Neural cell (in vitro differentiated cells): Measurements from ENCODE around the gene MRPS12. TPM values are rescaled to one million over a fixed set of nuclear protein-coding genes. Genes with fewer than 3 reads are reported as not detected.

Experiments used
- H2AFZ ChIP-seq: fragments of 200-600, 300-800 bp; sonication (generic), shearing (Covaris generic); 2 replicates; pipeline ENCODE4 v1.6.0; 2014; ENCODE audit warnings: low read depth, mild to moderate bottlenecking, antibody characterized with exemption, low read length, moderate library complexity
- H3F3A ChIP-seq: fragments of 200-600 bp; shearing (Covaris generic); 2 replicates; pipeline ENCODE4 v1.6.1; 2016; ENCODE audit warnings: mild to moderate bottlenecking, moderate library complexity, mixed read lengths, antibody characterized with exemption, low read length; ENCODE audit not compliant: insufficient read depth, poor library complexity, severe bottlenecking
- H3K27ac ChIP-seq: fragments of 200-600, 300-800 bp; sonication (generic), shearing (Covaris generic); 2 replicates; pipeline ENCODE4 v1.5.1; 2014; ENCODE audit warnings: mild to moderate bottlenecking, low read length, moderate library complexity
- H3K27me3 ChIP-seq: fragments of 300-800, 200-600 bp; sonication (generic), shearing (Covaris generic); 2 replicates; pipeline ENCODE4 v1.6.0; 2014; ENCODE audit warnings: mild to moderate bottlenecking, low read depth, low read length, moderate library complexity; ENCODE audit not compliant: insufficient read depth
- H3K36me3 ChIP-seq: fragments of 300-800, 200-600 bp; sonication (generic), shearing (Covaris generic); 2 replicates; pipeline ENCODE4 v1.5.1; 2014; ENCODE audit warnings: mild to moderate bottlenecking, antibody characterized with exemption, low read length, moderate library complexity; ENCODE audit not compliant: insufficient read depth
- H3K4me2 ChIP-seq: fragments of 300-800, 200-600 bp; sonication (generic), shearing (Covaris generic); 2 replicates; pipeline ENCODE4 v1.6.0; 2014; ENCODE audit warnings: mild to moderate bottlenecking, low read length
- H3K4me3 ChIP-seq: fragments of 300-800, 200-600 bp; sonication (generic), shearing (Covaris generic); 2 replicates; pipeline ENCODE4 v1.5.1; 2014; ENCODE audit warnings: mild to moderate bottlenecking, low read length, moderate library complexity
- H3K79me2 ChIP-seq: fragments of 200-600 bp; shearing (Covaris generic); replicated peaks from 2 replicates; pipeline ENCODE4 v1.6.0; 2014; ENCODE audit warnings: mild to moderate bottlenecking, low read length, moderate library complexity; ENCODE audit not compliant: insufficient read depth
- H3K9ac ChIP-seq: fragments of 300-800, 200-600 bp; sonication (generic), shearing (Covaris generic); 2 replicates; pipeline ENCODE4 v1.6.1; 2016; ENCODE audit warnings: mild to moderate bottlenecking, low read length, mixed read lengths
- H3K9me2 ChIP-seq: fragments of 200-600 bp; shearing (Covaris generic); 2 replicates; pipeline ENCODE4 v1.6.1; 2016; ENCODE audit warnings: mild to moderate bottlenecking, low read length, mixed read lengths; ENCODE audit not compliant: insufficient read depth
- H3K9me3 ChIP-seq: fragments of 200-600, 300-800 bp; sonication (generic), shearing (Covaris generic); 2 replicates; pipeline ENCODE4 v1.6.1; 2016; ENCODE audit warnings: mild to moderate bottlenecking, mixed run types, low read length, moderate library complexity, mixed read lengths
- H4K20me1 ChIP-seq: fragments of 200-600 bp; shearing (Covaris generic); 2 replicates; pipeline ENCODE4 v1.6.1; 2016; ENCODE audit warnings: mild to moderate bottlenecking, mixed run types; ENCODE audit not compliant: insufficient read depth
- CTCF ChIP-seq: fragments of 450-650 bp; IDR thresholded peaks from 2 replicates; pipeline ENCODE4 v1.5.1; 2014; ENCODE audit warnings: antibody characterized with exemption, mild to moderate bottlenecking, moderate library complexity; ENCODE audit not compliant: poor library complexity, severe bottlenecking
- EP300 ChIP-seq: fragments of 450-650 bp; conservative IDR thresholded peaks from 2 replicates; pipeline ENCODE4 v1.6.1; 2014; ENCODE audit warnings: antibody characterized with exemption, mild to moderate bottlenecking, moderate library complexity; ENCODE audit not compliant: poor library complexity, severe bottlenecking
- EZH2 ChIP-seq: fragments of 200-600, 300-800 bp; shearing (Covaris generic), sonication (generic); IDR thresholded peaks from 2 replicates; pipeline ENCODE4 v1.6.1; 2014; ENCODE audit warnings: antibody characterized with exemption, low read length, borderline replicate concordance, mild to moderate bottlenecking; ENCODE audit not compliant: insufficient read depth, poor library complexity, severe bottlenecking
- MXI1 ChIP-seq: fragments of 450-650 bp; conservative IDR thresholded peaks from 2 replicates; pipeline ENCODE4 v1.6.1; 2014; ENCODE audit warnings: antibody characterized with exemption, mild to moderate bottlenecking; ENCODE audit not compliant: poor library complexity, severe bottlenecking
- POLR2AphosphoS5 ChIP-seq: IDR thresholded peaks from 2 replicates; pipeline ENCODE4 v1.6.1; 2012
- RAD21 ChIP-seq: fragments of 450-650 bp; conservative IDR thresholded peaks from 2 replicates; pipeline ENCODE4 v1.6.1; 2014; ENCODE audit warnings: antibody characterized with exemption, mild to moderate bottlenecking, moderate library complexity
- REST ChIP-seq: IDR thresholded peaks from 2 replicates; pipeline ENCODE4 v1.6.1; 2012; ENCODE audit warnings: borderline replicate concordance
- SMC3 ChIP-seq: fragments of 450-650 bp; conservative IDR thresholded peaks from 2 replicates; pipeline ENCODE4 v1.6.1; 2014; ENCODE audit warnings: antibody characterized with exemption, mild to moderate bottlenecking, moderate library complexity; ENCODE audit not compliant: poor library complexity
- TAF1 ChIP-seq: IDR thresholded peaks from 2 replicates; pipeline ENCODE4 v1.6.1; 2012; ENCODE audit warnings: low read depth
- polyA plus RNA-seq: library from polyadenylated mRNA; depleted of rRNA; stranded (reverse); fragments of >200 nt; gene quantifications from 2 replicates; pipeline ENCODE4 v1.2.3, GENCODE V29; 2014

MRPS12 gene
- polyA plus RNA-seq, 1 donor from 2014 or later, result 30.0 TPM

GRCh38 chr19:38890686-38891085 lies 40.1 kb upstream of the MRPS12 start:
- Histone ChIP-seq H2AFZ (no peak overlapping the region), H3K27ac (no peak overlapping the region), H3K36me3 (no peaks in the 10 kb centered on the region), H3K4me2 (no peak overlapping the region), H3K9ac (no peak overlapping the region), H3K79me2 (no peaks in the 10 kb centered on the region), H3K9me2 (no peaks in the 10 kb centered on the region), H3K9me3 (no peaks in the 10 kb centered on the region), H3K4me3 (no peak overlapping the region), H3K27me3 (no peaks in the 10 kb centered on the region), H3F3A (no peaks in the 10 kb centered on the region), H4K20me1 (no peaks in the 10 kb centered on the region)
- TF ChIP-seq POLR2AphosphoS5 (no peak), EP300 (no peak)

GRCh38 chr19:38891771-38892170 lies 39.0 kb upstream of the MRPS12 start:
- no peak overlapping the region for H3K4me2 ChIP-seq
- no peaks in the 10 kb centered on the region for H4K20me1 ChIP-seq
- no peak overlapping the region for H3K4me3 ChIP-seq
- no peaks in the 10 kb centered on the region for H3K9me3 ChIP-seq
- H3K36me3 ChIP-seq, result no peaks in the 10 kb centered on the region
- H2AFZ ChIP-seq, result no peak overlapping the region
- H3K27me3 ChIP-seq, result no peaks in the 10 kb centered on the region
- H3K9me2 ChIP-seq, result no peaks in the 10 kb centered on the region
- H3F3A ChIP-seq, result no peaks in the 10 kb centered on the region
- no peak overlapping the region for H3K9ac ChIP-seq
- TF ChIP-seq RAD21 (no peak), CTCF (no peak), SMC3 (no peak), TAF1 (no peak), MXI1 (no peak), EZH2 (no peak), EP300 (no peak), POLR2AphosphoS5 (no peak), REST (no peak)
- no peak overlapping the region for H3K27ac ChIP-seq
- no peaks in the 10 kb centered on the region for H3K79me2 ChIP-seq

- no peaks in the 10 kb centered on the region for H4K20me1 ChIP-seq
- H3K27ac ChIP-seq, result no peak overlapping the region
- H3K9ac ChIP-seq, result no peak overlapping the region
- H3F3A ChIP-seq, result no peaks in the 10 kb centered on the region
- no peak overlapping the region for H3K4me3 ChIP-seq
- TF ChIP-seq TAF1 (no peak), POLR2AphosphoS5 (no peak), MXI1 (no peak), EP300 (no peak), CTCF (no peak), RAD21 (no peak), REST (no peak), SMC3 (no peak), EZH2 (no peak)
- no peaks in the 10 kb centered on the region for H3K36me3 ChIP-seq
- no peaks in the 10 kb centered on the region for H3K9me3 ChIP-seq
- no peak overlapping the region for H3K4me2 ChIP-seq
- H3K9me2 ChIP-seq, result no peaks in the 10 kb centered on the region
- H2AFZ ChIP-seq, result no peak overlapping the region
- no peaks in the 10 kb centered on the region for H3K27me3 ChIP-seq
- H3K79me2 ChIP-seq, result no peaks in the 10 kb centered on the region
Observed at GRCh38 chr19:38892841-38893240, 37.9 kb upstream of the MRPS12 start.
